Keratinocyte (primary cell): Measurements from ENCODE around the gene CELA2B. TPM values are rescaled to one million over a fixed set of nuclear protein-coding genes. Genes with fewer than 3 reads are reported as not detected.

Experiments
- DNase-seq: peaks from one replicate; pipeline ENCODE4 v3.0.0-alpha.2; 2011; ENCODE audit warnings: low read depth, missing footprints, low spot score
- FAIRE-seq: peaks from 2 replicates; lab custom pipeline; 2011; peaks lifted over from hg19 to GRCh38; lab: Jason Lieb, UNC
- H2AFZ ChIP-seq: 2 replicates; pipeline ENCODE4 v1.6.0; 2012; ENCODE audit warnings: low read length, control low read depth, inconsistent platforms; ENCODE audit not compliant: control insufficient read depth
- H3K27ac ChIP-seq: 2 replicates; pipeline ENCODE4 v1.5.1; 2011; ENCODE audit warnings: low read length; ENCODE audit not compliant: control insufficient read depth, insufficient read depth
- H3K27me3 ChIP-seq: 3 replicates; pipeline ENCODE4 v1.6.0; 2011; ENCODE audit warnings: low read length; ENCODE audit not compliant: control insufficient read depth, insufficient read depth; ENCODE audit errors: extremely low read depth
- H3K36me3 ChIP-seq, 2 experiments: 2 replicates in 1 of 2; 3 replicates in 1 of 2; pipeline ENCODE4 v1.5.1; 2011; ENCODE audit warnings: low read length in 2 of 2, mild to moderate bottlenecking in 1 of 2; ENCODE audit not compliant: control insufficient read depth in 2 of 2, insufficient read depth in 2 of 2; ENCODE audit errors: extremely low read depth in 1 of 2
- H3K4me1 ChIP-seq: 3 replicates; pipeline ENCODE4 v1.5.1; 2011; ENCODE audit warnings: low read length; ENCODE audit not compliant: control insufficient read depth, insufficient read depth; ENCODE audit errors: extremely low read depth
- H3K4me2 ChIP-seq: 3 replicates; pipeline ENCODE4 v1.6.0; 2011; ENCODE audit warnings: low read depth, low read length; ENCODE audit not compliant: control insufficient read depth, insufficient read depth; ENCODE audit errors: extremely low read depth
- H3K4me3 ChIP-seq, 3 experiments: fragments of 200-600 bp in 1 of 3; sonication (generic) in 1 of 3; 2 replicates in 2 of 3; 3 replicates in 1 of 3; pipeline ENCODE4 v1.5.1; 2011 to 2016; ENCODE audit warnings: low read length in 3 of 3, mild to moderate bottlenecking in 3 of 3, control low read depth in 2 of 3, inconsistent platforms in 1 of 3, low read depth in 1 of 3, mixed read lengths in 1 of 3, mixed run types in 1 of 3, moderate library complexity in 1 of 3; ENCODE audit not compliant: control insufficient read depth in 2 of 3, insufficient read depth in 2 of 3; ENCODE audit errors: extremely low read depth in 1 of 3
- H3K79me2 ChIP-seq: 2 replicates; pipeline ENCODE4 v1.6.0; 2012; ENCODE audit warnings: low read length; ENCODE audit not compliant: control insufficient read depth, insufficient read depth
- H3K9ac ChIP-seq: 3 replicates; pipeline ENCODE4 v1.6.0; 2011; ENCODE audit warnings: low read length; ENCODE audit not compliant: control insufficient read depth, insufficient read depth; ENCODE audit errors: extremely low read depth
- H3K9me1 ChIP-seq: 3 replicates; pipeline ENCODE4 v1.6.0; 2011; ENCODE audit warnings: low read length; ENCODE audit not compliant: control insufficient read depth, insufficient read depth; ENCODE audit errors: extremely low read depth
- H3K9me3 ChIP-seq: 2 replicates; pipeline ENCODE4 v1.5.1; 2012; ENCODE audit warnings: low read depth, low read length; ENCODE audit not compliant: control insufficient read depth
- H4K20me1 ChIP-seq: 3 replicates; pipeline ENCODE4 v1.6.0; 2011; ENCODE audit warnings: low read length; ENCODE audit not compliant: control insufficient read depth, insufficient read depth; ENCODE audit errors: extremely low read depth
- CTCF ChIP-seq, 3 experiments: IDR thresholded peaks in 1 of 3; conservative IDR thresholded peaks in 1 of 3; optimal IDR thresholded peaks in 1 of 3; 2 replicates in 2 of 3; 3 replicates in 1 of 3; pipeline versions ENCODE3 to v1.5.1; 2011; ENCODE audit warnings: low read length in 3 of 3, mild to moderate bottlenecking in 3 of 3, moderate library complexity in 2 of 3, control low read depth in 1 of 3, inconsistent platforms in 1 of 3; ENCODE audit not compliant: insufficient read depth in 2 of 3; ENCODE audit errors: extremely low read depth in 1 of 3
- EZH2 ChIP-seq: IDR thresholded peaks from one replicate; pipeline ENCODE4 v1.6.1; 2012; ENCODE audit warnings: inconsistent platforms, mild to moderate bottlenecking, low read length, moderate library complexity
- dilution Hi-C: fragments of 300-500 bp; cut with MboI; formaldehyde crosslinking; loops from one replicate; pipeline ENCODE4 v1.7.0; 2020; ENCODE audit warnings: low sequenced_read_pairs; ENCODE audit not compliant: extremely low pct_ligation_motif_present
- polyA plus RNA-seq, 5 experiments: library from polyadenylated mRNA; depleted of rRNA in 3 of 5; stranded (reverse) in 3 of 5; stranded (forward) in 1 of 5; unstranded in 1 of 5; fragments of >200 nt; gene quantifications; 1 replicate in 1 of 5; 2 replicates in 3 of 5; 3 replicates in 1 of 5; pipeline versions ENCODE4 v1.2.1 to v1.2.3, GENCODE V29; 2011 to 2012; ENCODE audit warnings: missing spikeins in 2 of 5, low read depth in 1 of 5, low replicate concordance in 1 of 5

Gene CELA2B
- polyA plus RNA-seq, 1 donor (not counting 4 experiments of a cell fraction or from before 2014, with no cell fraction given) = not detected

GRCh38 chr1:15454256-15454655 lies 21.6 kb upstream of the CELA2B start:
- Histone ChIP-seq H3K36me3 (no peaks in the 10 kb centered on the region), H3K4me2 (no peak overlapping the region), H3K27me3 (no peaks in the 10 kb centered on the region), H3K9me1 (no peaks in the 10 kb centered on the region), H3K4me3 (no peak overlapping the region), H3K79me2 (no peaks in the 10 kb centered on the region), H3K4me1 (no peaks in the 10 kb centered on the region), H4K20me1 (no peaks in the 10 kb centered on the region), H3K27ac (no peak overlapping the region), H2AFZ (no peak overlapping the region), H3K9me3 (no peaks in the 10 kb centered on the region), H3K9ac (no peak overlapping the region)
- no peak for FAIRE-seq
- dilution Hi-C loops = no loop called here
- TF ChIP-seq EZH2 = no peak
- TF ChIP-seq CTCF (optimal IDR thresholded peaks at IDR 0.05 in 1 of 3, IDR thresholded peaks at IDR 0.05 in 1 of 3, conservative IDR thresholded peaks at IDR 0.05 in 1 of 3; ENCODE audit: extremely low read depth in 1 of 3, insufficient read depth in 2 of 3, low read length in 3 of 3) = no peak
- no peak for DNase-seq

- dilution Hi-C loops = no loop called here
These were observed 20.4 kb upstream of the CELA2B start for GRCh38 chr1:15455522-15455921.

More at GRCh38 chr1:15455522-15455921, 20.4 kb upstream of the CELA2B start:
- Histone ChIP-seq H3K9me3 (no peaks in the 10 kb centered on the region), H2AFZ (no peak overlapping the region), H3K9ac (no peak overlapping the region), H3K79me2 (no peaks in the 10 kb centered on the region), H3K27me3 (no peaks in the 10 kb centered on the region), H3K4me3 (no peak overlapping the region), H4K20me1 (no peaks in the 10 kb centered on the region), H3K9me1 (no peaks in the 10 kb centered on the region), H3K27ac (no peak overlapping the region), H3K36me3 (no peaks in the 10 kb centered on the region), H3K4me2 (no peak overlapping the region), H3K4me1 (no peaks in the 10 kb centered on the region)
- no peak for FAIRE-seq
- DNase-seq = no peak
- TF ChIP-seq CTCF (optimal IDR thresholded peaks at IDR 0.05 in 1 of 3, IDR thresholded peaks at IDR 0.05 in 1 of 3, conservative IDR thresholded peaks at IDR 0.05 in 1 of 3; ENCODE audit: extremely low read depth in 1 of 3, insufficient read depth in 2 of 3, low read length in 3 of 3) = no peak
- no peak for TF ChIP-seq EZH2
